ENCODE data around the gene SSNA1. TPM values are rescaled to one million over a fixed set of nuclear protein-coding genes. Genes with fewer than 3 reads are reported as not detected.

The SSNA1 gene
- total and polyA plus RNA-seq, 8 donors: 28.1 to 154 (median 122) TPM

DNA sequence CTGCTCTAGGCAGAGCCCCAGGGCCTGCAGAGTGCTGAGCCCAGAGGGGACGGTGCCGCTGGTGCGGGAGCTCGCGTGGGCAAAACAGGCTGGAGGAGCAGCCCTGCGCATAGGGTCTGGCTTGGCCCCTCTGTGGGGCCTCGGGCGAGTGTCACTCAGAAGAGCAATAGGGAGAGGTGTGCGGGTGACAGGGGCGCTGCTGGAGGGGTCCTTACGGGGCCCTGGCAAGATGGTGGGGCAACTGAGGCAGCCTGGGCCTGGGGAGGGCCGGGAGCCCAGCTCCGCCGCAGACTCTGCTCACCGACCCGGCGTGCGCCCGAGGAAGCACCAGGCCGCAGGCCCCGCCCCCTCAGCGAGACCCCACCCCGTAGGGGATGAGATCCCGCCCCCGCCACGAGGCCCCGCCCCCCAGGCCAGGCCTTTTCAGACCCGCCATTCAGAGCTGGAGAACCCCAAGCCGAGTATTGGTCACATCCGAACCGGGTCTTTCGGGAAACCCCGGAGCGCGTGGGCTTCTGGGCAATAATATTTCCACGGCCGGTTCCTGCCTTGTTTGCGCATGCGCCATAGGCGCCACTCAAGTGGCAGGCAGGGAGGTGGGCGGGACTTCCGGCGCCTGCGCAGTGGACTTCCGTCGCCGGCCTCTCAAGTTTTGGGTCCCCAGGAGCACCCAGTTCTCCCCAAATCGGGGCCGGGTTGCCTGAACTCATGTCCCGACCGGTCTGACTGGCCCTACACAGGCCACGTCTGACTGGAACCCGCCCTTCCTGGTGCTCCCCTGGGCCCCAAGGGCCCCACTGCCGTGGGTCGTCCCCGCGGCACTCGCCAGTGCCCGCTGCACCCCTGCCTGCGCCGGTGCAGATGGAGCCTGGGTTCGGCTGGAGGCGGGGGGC, 34.8 kb downstream of the SSNA1 start:
- TF ChIP-seq EP300 (IDR thresholded peaks at IDR 0.05): no peak
- peak; percentile 46 to 88 (median 69) for TF ChIP-seq POLR2AphosphoS5 (IDR thresholded peaks at IDR 0.05)
- TF ChIP-seq POLR2A (IDR thresholded peaks at IDR 0.05): no peak
- TF ChIP-seq, protein P1, sequence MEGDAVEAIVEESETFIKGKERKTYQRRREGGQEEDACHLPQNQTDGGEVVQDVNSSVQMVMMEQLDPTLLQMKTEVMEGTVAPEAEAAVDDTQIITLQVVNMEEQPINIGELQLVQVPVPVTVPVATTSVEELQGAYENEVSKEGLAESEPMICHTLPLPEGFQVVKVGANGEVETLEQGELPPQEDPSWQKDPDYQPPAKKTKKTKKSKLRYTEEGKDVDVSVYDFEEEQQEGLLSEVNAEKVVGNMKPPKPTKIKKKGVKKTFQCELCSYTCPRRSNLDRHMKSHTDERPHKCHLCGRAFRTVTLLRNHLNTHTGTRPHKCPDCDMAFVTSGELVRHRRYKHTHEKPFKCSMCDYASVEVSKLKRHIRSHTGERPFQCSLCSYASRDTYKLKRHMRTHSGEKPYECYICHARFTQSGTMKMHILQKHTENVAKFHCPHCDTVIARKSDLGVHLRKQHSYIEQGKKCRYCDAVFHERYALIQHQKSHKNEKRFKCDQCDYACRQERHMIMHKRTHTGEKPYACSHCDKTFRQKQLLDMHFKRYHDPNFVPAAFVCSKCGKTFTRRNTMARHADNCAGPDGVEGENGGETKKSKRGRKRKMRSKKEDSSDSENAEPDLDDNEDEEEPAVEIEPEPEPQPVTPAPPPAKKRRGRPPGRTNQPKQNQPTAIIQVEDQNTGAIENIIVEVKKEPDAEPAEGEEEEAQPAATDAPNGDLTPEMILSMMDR (IDR thresholded peaks at IDR 0.05): peak in 1 of 7 experiments; percentile 20
- peak overlapping the region; percentile 92 to 98 (median 94) for H3K27ac ChIP-seq
- H3K9me3 ChIP-seq: no peaks in the 10 kb centered on the region
- peaks cover 45 to 92% (median 88%) of the 10 kb centered on the region in 4 donors for H3K4me1 ChIP-seq
- intact Hi-C loops (cut with DNase I; ENCODE audit: low total_unique reads): no loop called here
- peaks cover 0 to 28% (median 4%) of the 10 kb centered on the region in 3 donors for H3K27me3 ChIP-seq
- WGBS, 5 donors: 0 to 2% (median 1%) methylated on average over 20 to 63 of the region's 63 CpGs
- peak; percentile 98 to 99 for DNase-seq
- no peaks in the 10 kb centered on the region for H3K36me3 ChIP-seq
- peak overlapping the region; percentile 70 to 73 (median 72) for H3K4me3 ChIP-seq

DNA sequence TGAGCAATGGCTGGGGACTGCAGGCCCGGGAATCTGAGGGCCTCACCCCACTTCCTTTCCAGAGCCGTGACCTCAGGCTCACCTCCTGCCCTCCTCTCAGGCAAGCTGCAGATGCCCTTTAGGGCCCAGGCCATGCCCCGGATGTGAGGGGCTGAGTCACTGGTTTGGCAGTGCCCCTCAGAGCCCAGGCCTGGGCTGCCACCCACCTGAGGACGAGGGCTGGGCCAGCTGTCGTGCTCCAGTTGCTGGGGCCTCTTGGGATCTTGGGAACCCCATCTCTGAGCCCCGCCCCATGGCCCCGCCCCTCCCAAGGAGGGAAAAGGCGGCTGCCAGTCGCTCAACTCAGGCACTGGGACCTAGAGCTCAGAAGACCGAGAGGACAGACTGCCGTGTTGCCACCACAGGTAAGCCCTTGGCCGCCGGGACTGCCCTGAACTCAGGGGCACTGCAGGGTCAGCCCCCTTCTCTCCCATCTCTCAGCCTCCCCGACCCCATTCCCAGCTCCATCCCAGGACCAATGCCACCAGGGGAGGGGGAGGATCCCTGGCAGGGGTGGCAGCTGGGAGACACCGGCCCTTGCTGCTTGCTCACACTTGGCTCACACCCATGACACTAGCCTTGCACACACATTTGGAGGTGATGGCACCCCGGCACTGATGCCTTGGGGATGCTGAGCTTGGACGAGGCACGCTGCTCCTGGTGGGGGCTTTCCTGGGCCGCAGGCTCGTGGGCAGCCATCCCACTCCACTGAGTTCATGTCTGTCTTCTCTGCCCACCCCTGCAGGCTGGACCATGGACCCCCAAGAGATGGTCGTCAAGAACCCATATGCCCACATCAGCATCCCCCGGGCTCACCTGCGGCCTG, 36.6 kb downstream of the SSNA1 start, which contains the start of gene CYSRT1:
TSS of gene CYSRT1 (plus strand) at position 345 of the 865 bp plus-strand sequence. CDS start at position 793, 448 bp downstream.
- peaks cover 42 to 81% (median 78%) of the 10 kb centered on the region in 4 donors for H3K4me1 ChIP-seq
- peaks cover 3 to 46% (median 21%) of the 10 kb centered on the region in 3 donors for H3K27me3 ChIP-seq
- H3K4me3 ChIP-seq: peak within 1 kb of the TSS; percentile 70 to 73 (median 72)
- 44 to 64% (median 50%) methylated on average over 12 to 23 of the region's 23 CpGs for WGBS, 5 donors
- DNase-seq: peak; percentile 49 to 64
- no peaks in the 10 kb centered on the region for H3K36me3 ChIP-seq
- TF ChIP-seq EP300 (IDR thresholded peaks at IDR 0.05): no peak
- TF ChIP-seq, protein P1 (IDR thresholded peaks at IDR 0.05): no peak
- no peak for TF ChIP-seq POLR2A (IDR thresholded peaks at IDR 0.05)
- no peak for TF ChIP-seq POLR2AphosphoS5 (IDR thresholded peaks at IDR 0.05)
- no peaks in the 10 kb centered on the region for H3K9me3 ChIP-seq
- H3K27ac ChIP-seq: peak within 1 kb of the TSS; percentile 92 to 98 (median 94)
- intact Hi-C loops (cut with DNase I; ENCODE audit: low total_unique reads): loop anchor here (5.0 kb wide), 1 partner anchor 108 kb away; no protein-coding TSS in a partner anchor

DNA sequence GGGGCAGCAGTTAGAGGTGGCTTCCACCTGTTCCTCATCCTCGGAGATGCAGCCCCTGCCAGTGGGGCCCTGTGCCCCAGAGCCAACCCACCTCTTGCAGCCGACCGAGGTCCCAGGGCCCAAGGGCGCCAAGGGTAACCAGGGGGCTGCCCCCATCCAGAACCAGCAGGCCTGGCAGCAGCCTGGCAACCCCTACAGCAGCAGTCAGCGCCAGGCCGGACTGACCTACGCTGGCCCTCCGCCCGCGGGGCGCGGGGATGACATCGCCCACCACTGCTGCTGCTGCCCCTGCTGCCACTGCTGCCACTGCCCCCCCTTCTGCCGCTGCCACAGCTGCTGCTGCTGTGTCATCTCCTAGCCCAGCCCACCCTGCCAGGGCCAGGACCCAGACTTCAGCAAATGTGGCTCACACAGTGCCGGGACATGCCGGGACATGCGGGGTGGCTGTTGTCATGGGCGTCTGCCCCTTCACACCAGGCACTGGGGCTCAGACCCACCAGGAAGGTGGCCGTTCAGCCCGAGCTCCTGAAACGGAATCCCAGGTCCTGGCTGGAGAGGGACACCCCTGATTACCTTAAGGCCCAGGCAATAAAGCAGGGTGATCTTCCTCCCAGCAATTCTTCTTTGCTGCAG, 37.3 kb downstream of the SSNA1 start:
- 80 to 88% (median 82%) methylated on average over 3 to 21 of the region's 21 CpGs for WGBS, 5 donors

DNA sequence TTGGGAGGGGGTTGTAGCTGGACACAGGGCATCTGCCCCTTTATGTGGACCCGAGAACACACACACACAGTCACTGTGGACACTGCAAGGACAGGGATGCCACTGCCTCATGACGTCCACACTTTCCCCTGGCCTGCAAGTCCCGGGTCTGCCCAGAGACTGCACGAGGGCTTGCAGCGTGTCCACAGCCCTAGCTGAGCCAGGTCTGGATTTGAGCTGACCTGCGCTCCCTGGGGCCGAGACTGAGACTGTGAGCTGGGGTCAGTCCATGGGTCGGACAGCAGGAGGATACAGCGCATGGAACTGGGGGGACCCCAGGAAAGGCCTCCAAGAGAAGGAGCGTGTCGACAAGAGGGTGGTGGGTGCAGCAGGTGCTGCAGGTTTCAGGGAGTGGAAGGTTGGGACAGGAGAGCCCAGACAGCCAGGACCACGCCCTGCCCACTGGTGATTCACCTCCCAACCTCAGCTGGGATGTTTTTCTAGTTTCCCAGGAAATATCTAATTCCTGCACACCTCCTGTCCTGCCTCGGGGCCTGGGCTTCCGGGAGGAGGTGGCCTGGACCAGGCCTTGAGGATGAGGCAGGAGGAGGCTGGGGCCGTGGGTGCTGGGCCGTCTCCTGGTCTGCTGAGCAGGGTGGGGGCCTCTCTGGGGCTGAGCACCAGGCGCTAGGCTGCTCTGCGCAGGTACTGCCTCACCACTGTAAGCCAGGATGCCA, 38.0 kb downstream of the SSNA1 start:
- H3K4me3 ChIP-seq: no peak overlapping the region
- TF ChIP-seq POLR2A (IDR thresholded peaks at IDR 0.05) (no peak), EP300 (IDR thresholded peaks at IDR 0.05) (no peak), POLR2AphosphoS5 (IDR thresholded peaks at IDR 0.05) (no peak)
- TF ChIP-seq, protein P1 (IDR thresholded peaks at IDR 0.05): no peak
- H3K27me3 ChIP-seq: peaks cover 3 to 54% (median 34%) of the 10 kb centered on the region in 3 donors
- H3K27ac ChIP-seq: peak overlapping the region; percentile 75 to 98 (median 81)
- intact Hi-C loops (cut with DNase I; ENCODE audit: low total_unique reads): loop anchor here (5.0 kb wide), 1 partner anchor 109 kb away; no protein-coding TSS in a partner anchor
- no peaks in the 10 kb centered on the region for H3K9me3 ChIP-seq
- peak in 1 of 2 donors; percentile 57 for DNase-seq
- 48 to 64% (median 49%) methylated on average over 18 of the region's 18 CpGs for WGBS, 5 donors
- no peaks in the 10 kb centered on the region for H3K36me3 ChIP-seq
- H3K4me1 ChIP-seq: peaks cover 36 to 66% (median 65%) of the 10 kb centered on the region in 4 donors

More for the DNA sequence above, 37.3 kb downstream of the SSNA1 start:
- no peaks in the 10 kb centered on the region for H3K9me3 ChIP-seq
- H3K4me3 ChIP-seq: peak overlapping the region in 1 of 4 donors; percentile 16
- H3K4me1 ChIP-seq: peaks cover 42 to 73% (median 72%) of the 10 kb centered on the region in 4 donors
- H3K27me3 ChIP-seq: peaks cover 3 to 53% (median 29%) of the 10 kb centered on the region in 3 donors
- no peak for TF ChIP-seq EP300 (IDR thresholded peaks at IDR 0.05)
- no peaks in the 10 kb centered on the region for H3K36me3 ChIP-seq
- intact Hi-C loops (cut with DNase I; ENCODE audit: low total_unique reads): loop anchor here (5.0 kb wide), 1 partner anchor 109 kb away; no protein-coding TSS in a partner anchor
- DNase-seq: no peak
- peak overlapping the region; percentile 75 to 98 (median 81) for H3K27ac ChIP-seq
